ENCODE results near the gene DDC. TPM values are rescaled to one million over a fixed set of nuclear protein-coding genes. Genes with fewer than 3 reads are reported as not detected.

The DDC gene
- total and polyA plus RNA-seq, 2 donors (not counting 1 experiment from before 2014, with no cell fraction given), result not detected

DNA sequence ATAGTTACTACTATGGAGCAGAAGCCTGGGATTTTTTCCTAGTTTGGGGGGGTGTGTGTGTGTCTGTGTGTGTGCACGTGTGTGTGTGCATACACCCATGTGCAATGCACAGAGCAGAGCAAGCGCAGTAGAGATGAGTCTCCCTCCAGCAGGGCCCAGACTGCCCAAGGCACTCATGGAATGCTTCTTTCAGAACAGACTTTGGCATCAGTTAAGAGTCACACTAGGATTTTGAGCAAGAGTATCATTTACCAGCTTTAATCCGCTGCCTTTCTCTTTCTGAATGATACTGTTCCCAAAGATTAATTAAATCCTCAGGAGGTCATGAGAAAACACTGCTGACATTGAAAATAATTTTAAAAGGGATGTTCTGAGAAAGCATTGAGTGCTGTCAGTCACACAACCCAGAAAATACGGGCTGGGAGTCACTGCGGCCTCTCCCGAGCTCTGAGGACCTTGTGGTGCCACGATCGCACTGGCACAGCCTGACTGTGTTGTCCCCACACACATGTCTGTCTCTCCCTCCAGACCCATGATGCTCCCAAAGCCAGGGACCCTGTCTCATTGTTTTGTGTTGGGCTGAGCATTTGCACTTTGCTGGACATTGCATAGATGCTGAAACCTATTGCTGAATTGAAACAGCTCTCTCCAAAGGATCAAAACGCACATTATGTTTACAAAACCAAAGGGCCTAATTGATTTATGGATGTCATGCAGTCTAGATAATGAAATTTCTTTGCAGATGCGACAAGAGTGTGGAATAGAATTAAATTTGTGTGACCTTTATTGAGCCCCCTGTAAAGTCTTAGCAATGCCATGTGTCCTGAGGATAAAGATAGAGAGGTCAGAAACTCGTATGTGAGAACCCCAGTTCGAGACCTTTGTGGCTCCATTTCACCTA lies 60.3 kb downstream of the DDC start:
- POLR2A ChIA-PET, result no interaction called here
- no peak overlapping the region for H2AFZ ChIP-seq (ENCODE audit: insufficient read depth, low read depth, low read length, poor library complexity, severe bottlenecking)
- no peak for TF ChIP-seq EZH2 (IDR thresholded peaks at IDR 0.05; ENCODE audit: borderline replicate concordance, insufficient read depth, low read depth, low read length, poor library complexity, severe bottlenecking)
- TF ChIP-seq, protein P1, sequence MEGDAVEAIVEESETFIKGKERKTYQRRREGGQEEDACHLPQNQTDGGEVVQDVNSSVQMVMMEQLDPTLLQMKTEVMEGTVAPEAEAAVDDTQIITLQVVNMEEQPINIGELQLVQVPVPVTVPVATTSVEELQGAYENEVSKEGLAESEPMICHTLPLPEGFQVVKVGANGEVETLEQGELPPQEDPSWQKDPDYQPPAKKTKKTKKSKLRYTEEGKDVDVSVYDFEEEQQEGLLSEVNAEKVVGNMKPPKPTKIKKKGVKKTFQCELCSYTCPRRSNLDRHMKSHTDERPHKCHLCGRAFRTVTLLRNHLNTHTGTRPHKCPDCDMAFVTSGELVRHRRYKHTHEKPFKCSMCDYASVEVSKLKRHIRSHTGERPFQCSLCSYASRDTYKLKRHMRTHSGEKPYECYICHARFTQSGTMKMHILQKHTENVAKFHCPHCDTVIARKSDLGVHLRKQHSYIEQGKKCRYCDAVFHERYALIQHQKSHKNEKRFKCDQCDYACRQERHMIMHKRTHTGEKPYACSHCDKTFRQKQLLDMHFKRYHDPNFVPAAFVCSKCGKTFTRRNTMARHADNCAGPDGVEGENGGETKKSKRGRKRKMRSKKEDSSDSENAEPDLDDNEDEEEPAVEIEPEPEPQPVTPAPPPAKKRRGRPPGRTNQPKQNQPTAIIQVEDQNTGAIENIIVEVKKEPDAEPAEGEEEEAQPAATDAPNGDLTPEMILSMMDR (IDR thresholded peaks at IDR 0.05), result no peak
- H3K9ac ChIP-seq (ENCODE audit: low read length), result no peak overlapping the region
- no peaks in the 10 kb centered on the region for H3K4me1 ChIP-seq (ENCODE audit: control insufficient read depth in 2 of 2, insufficient read depth in 2 of 2, low read length in 2 of 2)
- CTCF ChIA-PET, result no interaction called here
- no peaks in the 10 kb centered on the region for H3K27me3 ChIP-seq (replicated peaks in 1 of 4; ENCODE audit: control extremely low read depth in 1 of 4, control insufficient read depth in 3 of 4, insufficient read depth in 4 of 4, low read length in 3 of 4)
- no peaks in the 10 kb centered on the region for H3K4me1 Mint-ChIP-seq
- no peaks in the 10 kb centered on the region for H3K9me3 Mint-ChIP-seq (ENCODE audit: insufficient read depth)
- peaks cover 0 to 3% (median 0%) of the 10 kb centered on the region in 3 donors for H3K9me3 ChIP-seq (ENCODE audit: control extremely low read depth in 1 of 3, control insufficient read depth in 2 of 3, insufficient read depth in 1 of 3, low read length in 2 of 3)
- no peak overlapping the region for H3K27ac Mint-ChIP-seq
- no peak overlapping the region for H3K4me3 Mint-ChIP-seq
- intact Hi-C loops (cut with micrococcal nuclease), result no loop called here
- WGBS (ENCODE audit: insufficient coverage), result 93% methylated on average over 10 of the region's 12 CpGs
- H4K20me1 ChIP-seq (ENCODE audit: control insufficient read depth, insufficient read depth, low read length, poor library complexity, severe bottlenecking), result no peaks in the 10 kb centered on the region
- ATAC-seq (ENCODE audit: low read depth) (no peak), DNase-seq (no peak)
- H3K36me3 ChIP-seq (replicated peaks in 1 of 2; ENCODE audit: control extremely low read depth in 1 of 2, control insufficient read depth in 1 of 2, extremely low read depth in 1 of 2, insufficient read depth in 2 of 2, low read length in 1 of 2), result no peaks in the 10 kb centered on the region
- peaks cover 26% of the 10 kb centered on the region for H3K27me3 Mint-ChIP-seq
- no peak overlapping the region for H3K4me2 ChIP-seq (replicated peaks; ENCODE audit: low read depth, low read length, poor library complexity, severe bottlenecking)
- H3K27ac ChIP-seq (ENCODE audit: low read length in 2 of 2), result no peak overlapping the region
- no peaks in the 10 kb centered on the region for H3K79me2 ChIP-seq (ENCODE audit: control insufficient read depth, insufficient read depth, low read length)
- H3K4me3 ChIP-seq (ENCODE audit: control extremely low read depth in 1 of 5, extremely low read depth in 1 of 5, insufficient read depth in 1 of 5, low read depth in 2 of 5, low read length in 4 of 5), result no peak overlapping the region

- no peaks in the 10 kb centered on the region for H3K36me3 ChIP-seq (replicated peaks in 1 of 2; ENCODE audit: control extremely low read depth in 1 of 2, control insufficient read depth in 1 of 2, extremely low read depth in 1 of 2, insufficient read depth in 2 of 2, low read length in 1 of 2)
- DNase-seq, result no peak
- Mint-ChIP-seq H3K4me1 (no peaks in the 10 kb centered on the region), H3K27me3 (peaks cover 35% of the 10 kb centered on the region), H3K27ac (no peak overlapping the region), H3K9me3 (ENCODE audit: insufficient read depth) (no peaks in the 10 kb centered on the region), H3K4me3 (no peak overlapping the region)
- H2AFZ ChIP-seq (ENCODE audit: insufficient read depth, low read depth, low read length, poor library complexity, severe bottlenecking), result no peak overlapping the region
- intact Hi-C loops (cut with micrococcal nuclease), result no loop called here
- TF ChIP-seq EZH2 (IDR thresholded peaks at IDR 0.05; ENCODE audit: borderline replicate concordance, insufficient read depth, low read depth, low read length, poor library complexity, severe bottlenecking), result no peak
- TF ChIP-seq, protein P1 (IDR thresholded peaks at IDR 0.05), result no peak
- ATAC-seq (ENCODE audit: low read depth), result no peak
- H3K27ac ChIP-seq (ENCODE audit: low read length in 2 of 2), result no peak overlapping the region
- POLR2A ChIA-PET, result no interaction called here
- no peaks in the 10 kb centered on the region for H3K79me2 ChIP-seq (ENCODE audit: control insufficient read depth, insufficient read depth, low read length)
- H4K20me1 ChIP-seq (ENCODE audit: control insufficient read depth, insufficient read depth, low read length, poor library complexity, severe bottlenecking), result no peaks in the 10 kb centered on the region
- H3K9me3 ChIP-seq (ENCODE audit: control extremely low read depth in 1 of 3, control insufficient read depth in 2 of 3, insufficient read depth in 1 of 3, low read length in 2 of 3), result peaks cover 0 to 3% (median 0%) of the 10 kb centered on the region in 3 donors
- H3K4me1 ChIP-seq (ENCODE audit: control insufficient read depth in 2 of 2, insufficient read depth in 2 of 2, low read length in 2 of 2), result no peaks in the 10 kb centered on the region
- CTCF ChIA-PET, result no interaction called here
- no peaks in the 10 kb centered on the region for H3K27me3 ChIP-seq (replicated peaks in 1 of 4; ENCODE audit: control extremely low read depth in 1 of 4, control insufficient read depth in 3 of 4, insufficient read depth in 4 of 4, low read length in 3 of 4)
- H3K9ac ChIP-seq (ENCODE audit: low read length), result no peak overlapping the region
- no peak overlapping the region for H3K4me2 ChIP-seq (replicated peaks; ENCODE audit: low read depth, low read length, poor library complexity, severe bottlenecking)
- no peak overlapping the region for H3K4me3 ChIP-seq (ENCODE audit: control extremely low read depth in 1 of 5, extremely low read depth in 1 of 5, insufficient read depth in 1 of 5, low read depth in 2 of 5, low read length in 4 of 5)
- 95% methylated on average over 4 of the region's 5 CpGs for WGBS (ENCODE audit: insufficient coverage)
Observed at GRCh38 chr7:50502947-50503346, 62.3 kb downstream of the DDC start.
